Lower leg skin (tissue), 3 donors: ENCODE data around the gene TXNDC2.

ENCODE experiments used
- POLR2A ChIP-seq, 2 donors: fragments of 450-650 bp; IDR thresholded peaks; one replicate each; pipeline ENCODE4 v1.6.1; 2016 to 2017; ENCODE audit warnings: antibody characterized with exemption in 2 of 2, mild to moderate bottlenecking in 1 of 2, moderate library complexity in 1 of 2
- TF ChIP-seq, protein P1 (sequence below), 3 donors: fragments of 450-650 bp; IDR thresholded peaks; one replicate each; pipeline ENCODE4 v1.5.1; 2016; ENCODE audit warnings: antibody characterized with exemption in 3 of 3, mild to moderate bottlenecking in 3 of 3, moderate library complexity in 2 of 3

DNA sequence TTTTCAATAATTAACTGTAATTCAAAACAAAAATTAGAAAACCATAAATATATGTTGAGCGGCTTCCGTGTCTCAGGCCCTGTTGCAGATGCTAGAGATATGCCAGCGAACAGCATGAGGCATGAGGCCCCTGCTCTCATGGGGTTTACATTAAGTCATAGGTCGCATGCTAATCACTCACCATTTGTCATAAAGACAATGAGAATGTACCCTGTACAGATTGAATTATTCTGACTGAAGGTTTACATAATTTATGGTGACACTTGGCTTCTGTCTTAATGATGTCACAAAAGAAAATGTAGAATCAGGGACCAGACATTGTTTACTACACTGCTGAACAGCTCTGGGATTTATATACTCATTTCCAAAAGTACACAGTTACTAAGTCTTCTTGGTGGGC lies 22.1 kb downstream of the TXNDC2 start:
- no peak for TF ChIP-seq POLR2A (IDR thresholded peaks at IDR 0.05)
- TF ChIP-seq, protein P1, sequence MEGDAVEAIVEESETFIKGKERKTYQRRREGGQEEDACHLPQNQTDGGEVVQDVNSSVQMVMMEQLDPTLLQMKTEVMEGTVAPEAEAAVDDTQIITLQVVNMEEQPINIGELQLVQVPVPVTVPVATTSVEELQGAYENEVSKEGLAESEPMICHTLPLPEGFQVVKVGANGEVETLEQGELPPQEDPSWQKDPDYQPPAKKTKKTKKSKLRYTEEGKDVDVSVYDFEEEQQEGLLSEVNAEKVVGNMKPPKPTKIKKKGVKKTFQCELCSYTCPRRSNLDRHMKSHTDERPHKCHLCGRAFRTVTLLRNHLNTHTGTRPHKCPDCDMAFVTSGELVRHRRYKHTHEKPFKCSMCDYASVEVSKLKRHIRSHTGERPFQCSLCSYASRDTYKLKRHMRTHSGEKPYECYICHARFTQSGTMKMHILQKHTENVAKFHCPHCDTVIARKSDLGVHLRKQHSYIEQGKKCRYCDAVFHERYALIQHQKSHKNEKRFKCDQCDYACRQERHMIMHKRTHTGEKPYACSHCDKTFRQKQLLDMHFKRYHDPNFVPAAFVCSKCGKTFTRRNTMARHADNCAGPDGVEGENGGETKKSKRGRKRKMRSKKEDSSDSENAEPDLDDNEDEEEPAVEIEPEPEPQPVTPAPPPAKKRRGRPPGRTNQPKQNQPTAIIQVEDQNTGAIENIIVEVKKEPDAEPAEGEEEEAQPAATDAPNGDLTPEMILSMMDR (IDR thresholded peaks at IDR 0.05) = no peak
